ENCODE results near the gene HLA-DPA1.

DNA sequence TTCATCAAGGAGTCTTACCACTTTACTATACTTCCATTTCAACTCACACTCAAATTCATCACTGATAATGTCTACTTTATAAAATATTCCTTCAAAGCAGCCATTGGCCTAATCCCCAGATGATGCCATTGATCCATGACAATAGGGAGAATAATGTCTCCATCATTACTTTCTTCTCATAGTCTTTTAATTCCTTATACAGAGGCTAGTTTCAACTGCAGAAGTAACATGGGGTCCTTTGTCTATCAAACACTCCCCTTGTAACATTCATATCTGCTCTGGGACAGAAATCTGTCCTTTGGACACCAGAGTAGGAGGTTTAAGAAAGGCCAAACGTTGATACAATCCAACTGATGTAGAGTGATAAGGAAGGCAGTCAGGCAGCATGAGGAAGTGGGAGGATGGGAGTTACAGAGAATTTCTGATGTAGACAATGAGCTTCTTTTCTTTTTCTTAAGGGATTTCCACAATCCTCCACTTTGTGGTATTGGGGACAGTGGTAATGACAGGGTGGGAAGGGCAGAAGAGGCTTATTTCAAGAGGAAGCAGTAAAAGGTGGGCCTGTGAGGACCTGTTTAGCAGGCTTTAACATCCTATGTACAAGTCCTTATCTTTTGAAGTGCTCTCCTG lies 45.1 kb downstream of the HLA-DPA1 start:
- TF ChIP-seq, protein P1, sequence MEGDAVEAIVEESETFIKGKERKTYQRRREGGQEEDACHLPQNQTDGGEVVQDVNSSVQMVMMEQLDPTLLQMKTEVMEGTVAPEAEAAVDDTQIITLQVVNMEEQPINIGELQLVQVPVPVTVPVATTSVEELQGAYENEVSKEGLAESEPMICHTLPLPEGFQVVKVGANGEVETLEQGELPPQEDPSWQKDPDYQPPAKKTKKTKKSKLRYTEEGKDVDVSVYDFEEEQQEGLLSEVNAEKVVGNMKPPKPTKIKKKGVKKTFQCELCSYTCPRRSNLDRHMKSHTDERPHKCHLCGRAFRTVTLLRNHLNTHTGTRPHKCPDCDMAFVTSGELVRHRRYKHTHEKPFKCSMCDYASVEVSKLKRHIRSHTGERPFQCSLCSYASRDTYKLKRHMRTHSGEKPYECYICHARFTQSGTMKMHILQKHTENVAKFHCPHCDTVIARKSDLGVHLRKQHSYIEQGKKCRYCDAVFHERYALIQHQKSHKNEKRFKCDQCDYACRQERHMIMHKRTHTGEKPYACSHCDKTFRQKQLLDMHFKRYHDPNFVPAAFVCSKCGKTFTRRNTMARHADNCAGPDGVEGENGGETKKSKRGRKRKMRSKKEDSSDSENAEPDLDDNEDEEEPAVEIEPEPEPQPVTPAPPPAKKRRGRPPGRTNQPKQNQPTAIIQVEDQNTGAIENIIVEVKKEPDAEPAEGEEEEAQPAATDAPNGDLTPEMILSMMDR (IDR thresholded peaks at IDR 0.05) = no peak
- no peak for TF ChIP-seq POLR2A (IDR thresholded peaks at IDR 0.05)

Measured in Peyer's patch (tissue), 4 donors.